Colonic mucosa (tissue), 4 donors: Measurements from ENCODE around the gene ASTN2. TPM values are rescaled to one million over a fixed set of nuclear protein-coding genes. Genes with fewer than 3 reads are reported as not detected.
"Not testable (repeated sequence)": the region's sequence is repeated elsewhere in the genome, so short reads cannot be mapped to it uniquely, and the experiment has no call there.

Experiments used
- DNase-seq: peaks from one replicate; pipeline ENCODE4 v3.0.0-alpha.2; 2020
- H3K27ac ChIP-seq: fragments of 200-600 bp; one replicate; pipeline ENCODE4 v1.8.0; 2021
- H3K27me3 ChIP-seq: fragments of 200-600 bp; one replicate; pipeline ENCODE4 v1.8.0; 2021
- H3K36me3 ChIP-seq: fragments of 200-600 bp; one replicate; pipeline ENCODE4 v1.8.0; 2021
- H3K4me1 ChIP-seq: fragments of 200-600 bp; one replicate; pipeline ENCODE4 v1.8.0; 2021; ENCODE audit warnings: mild to moderate bottlenecking
- H3K4me3 ChIP-seq: fragments of 200-600 bp; one replicate; pipeline ENCODE4 v1.8.0; 2021
- H3K9ac ChIP-seq, 2 donors: one replicate each; pipeline ENCODE4 v1.7.0; 2013; ENCODE audit warnings: control low read depth in 2 of 2, low read depth in 2 of 2, low read length in 2 of 2
- H3K9me3 ChIP-seq: fragments of 200-600 bp; one replicate; pipeline ENCODE4 v1.8.0; 2021
- intact Hi-C: fragments of 100-400 bp; cut with DNase I; formaldehyde crosslinking; loops from one replicate; pipeline ENCODE4 v1.14.1; 2022
- total RNA-seq, 2 donors: library from RNA; stranded (reverse); fragmentation: NEBNext Ultra II Directional in 1 of 2; extraction: Animal tissue kit (Norgen Biotek cat#: 25700) in 1 of 2; gene quantifications; one replicate each; pipeline ENCODE4 v1.2.1, GENCODE V29; 2021
- TF ChIP-seq, protein P1 (sequence below): fragments of 200-600 bp; IDR thresholded peaks from one replicate; pipeline ENCODE4 v1.8.0; 2022; ENCODE audit warnings: antibody characterized with exemption, mild to moderate bottlenecking
- donor health status: healthy.
- donor health status: DM: no; HTN: no; CAD: no.
- donor health status: DM: no; HTN: no; CAD: no.

Gene ASTN2
- total RNA-seq, 2 donors from 2014 or later, result 2.5 to 6.1 TPM

DNA sequence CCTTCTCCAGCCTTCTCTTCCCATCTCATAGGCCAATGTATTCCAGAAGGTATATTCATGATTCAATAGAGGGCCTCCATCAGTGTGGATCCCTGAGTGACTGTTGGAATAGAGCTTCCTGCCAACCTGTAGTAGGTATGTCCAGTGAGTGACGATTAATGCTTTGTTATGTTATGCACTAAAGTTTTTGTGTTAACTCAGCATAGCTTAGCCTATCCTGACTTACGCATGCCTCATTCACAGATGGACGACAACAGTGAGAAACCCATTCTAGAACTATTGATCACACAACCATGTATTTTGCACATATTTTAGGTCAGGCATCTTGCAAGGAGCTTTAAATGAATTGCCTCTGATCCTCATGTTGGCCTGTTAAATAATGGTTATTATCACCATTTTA is 953.2 kb downstream of the ASTN2 start:
- TF ChIP-seq, protein P1, sequence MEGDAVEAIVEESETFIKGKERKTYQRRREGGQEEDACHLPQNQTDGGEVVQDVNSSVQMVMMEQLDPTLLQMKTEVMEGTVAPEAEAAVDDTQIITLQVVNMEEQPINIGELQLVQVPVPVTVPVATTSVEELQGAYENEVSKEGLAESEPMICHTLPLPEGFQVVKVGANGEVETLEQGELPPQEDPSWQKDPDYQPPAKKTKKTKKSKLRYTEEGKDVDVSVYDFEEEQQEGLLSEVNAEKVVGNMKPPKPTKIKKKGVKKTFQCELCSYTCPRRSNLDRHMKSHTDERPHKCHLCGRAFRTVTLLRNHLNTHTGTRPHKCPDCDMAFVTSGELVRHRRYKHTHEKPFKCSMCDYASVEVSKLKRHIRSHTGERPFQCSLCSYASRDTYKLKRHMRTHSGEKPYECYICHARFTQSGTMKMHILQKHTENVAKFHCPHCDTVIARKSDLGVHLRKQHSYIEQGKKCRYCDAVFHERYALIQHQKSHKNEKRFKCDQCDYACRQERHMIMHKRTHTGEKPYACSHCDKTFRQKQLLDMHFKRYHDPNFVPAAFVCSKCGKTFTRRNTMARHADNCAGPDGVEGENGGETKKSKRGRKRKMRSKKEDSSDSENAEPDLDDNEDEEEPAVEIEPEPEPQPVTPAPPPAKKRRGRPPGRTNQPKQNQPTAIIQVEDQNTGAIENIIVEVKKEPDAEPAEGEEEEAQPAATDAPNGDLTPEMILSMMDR, result no peak
- no peak for DNase-seq
- Histone ChIP-seq H3K36me3 (no peaks in the 10 kb centered on the region), H3K4me3 (no peak overlapping the region), H3K4me1 (no peaks in the 10 kb centered on the region), H3K9me3 (no peaks in the 10 kb centered on the region), H3K9ac (no peak overlapping the region), H3K27me3 (no peaks in the 10 kb centered on the region), H3K27ac (no peak overlapping the region)
- intact Hi-C loops, result no loop called here

DNA sequence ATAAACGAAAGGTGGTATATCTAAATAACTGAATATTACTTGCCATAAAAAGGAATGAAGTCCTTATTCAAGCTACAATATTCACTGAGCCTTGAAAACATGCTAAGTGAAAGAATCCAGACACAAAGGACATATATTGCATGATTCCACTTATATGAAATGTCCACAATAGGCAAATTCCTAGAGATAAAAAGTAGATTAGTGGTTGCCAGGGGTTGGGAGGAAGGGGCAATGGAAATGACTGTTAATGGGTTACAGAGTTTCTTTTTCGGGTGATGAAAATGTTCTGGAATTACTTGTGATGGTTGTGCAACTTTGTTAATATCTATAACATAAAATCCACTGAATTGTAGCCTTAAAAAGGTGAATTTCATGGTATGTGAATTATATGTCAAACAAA is 954.8 kb downstream of the ASTN2 start:
- TF ChIP-seq, protein P1, result no peak
- Histone ChIP-seq H3K9me3 (no peaks in the 10 kb centered on the region), H3K27me3 (no peaks in the 10 kb centered on the region), H3K27ac (no peak overlapping the region), H3K9ac (no peak overlapping the region), H3K4me3 (no peak overlapping the region), H3K4me1 (no peaks in the 10 kb centered on the region), H3K36me3 (no peaks in the 10 kb centered on the region)
- intact Hi-C loops, result no loop called here
- no peak for DNase-seq

DNA sequence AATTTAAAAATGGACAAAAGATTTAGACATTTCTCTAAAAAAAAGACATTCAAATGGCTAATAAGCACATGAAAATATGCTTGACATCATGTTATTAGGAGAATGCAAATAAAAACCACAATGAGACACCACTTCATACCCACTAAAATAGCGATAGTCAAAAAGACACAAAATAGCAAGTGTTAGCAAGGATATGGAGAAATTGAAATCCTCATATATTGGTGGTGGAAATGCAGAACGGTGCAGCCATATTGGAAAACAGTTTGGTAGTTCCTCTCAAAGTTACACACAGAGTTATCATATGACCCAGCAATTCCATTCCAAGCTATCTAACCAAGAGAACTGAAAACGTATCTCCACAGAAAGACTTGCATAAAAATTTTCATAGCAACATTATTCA is 955.3 kb downstream of the ASTN2 start:
- TF ChIP-seq, protein P1, result no peak
- Histone ChIP-seq H3K4me1 (no peaks in the 10 kb centered on the region), H3K27me3 (no peaks in the 10 kb centered on the region), H3K9ac (no peak overlapping the region), H3K9me3 (no peaks in the 10 kb centered on the region), H3K36me3 (no peaks in the 10 kb centered on the region), H3K4me3 (no peak overlapping the region), H3K27ac (no peak overlapping the region)
- intact Hi-C loops, result no loop called here
- DNase-seq, result no peak

DNA sequence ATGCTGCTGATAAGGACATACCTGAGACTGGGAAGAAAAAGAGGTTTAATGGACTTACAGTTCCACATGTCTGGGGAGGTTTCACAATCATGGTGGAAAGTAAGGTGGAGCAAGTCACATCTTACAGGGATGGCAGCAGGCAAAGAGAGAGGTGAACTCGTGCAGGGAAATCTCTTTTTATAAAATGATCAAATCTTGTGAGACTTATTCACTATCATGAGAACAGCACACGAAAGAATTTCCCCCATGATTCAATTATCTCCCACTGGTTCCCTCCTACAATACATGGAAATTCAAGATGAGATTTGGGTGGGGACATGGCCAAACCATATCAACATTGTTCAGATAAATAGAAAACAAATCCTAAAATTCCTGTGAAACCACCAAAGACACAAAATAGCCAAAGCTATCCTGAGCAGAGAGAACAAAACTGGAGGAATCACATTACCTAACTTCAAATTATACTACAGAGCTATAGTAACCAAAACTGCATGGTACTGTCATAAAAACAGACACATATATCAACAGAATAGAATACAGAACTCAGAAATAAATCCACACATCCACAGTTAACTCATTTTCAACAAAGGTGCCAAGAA is 958.3 kb downstream of the ASTN2 start:
- H3K4me3 ChIP-seq, result no peak overlapping the region
- no peaks in the 10 kb centered on the region for H3K4me1 ChIP-seq
- H3K9me3 ChIP-seq, result no peaks in the 10 kb centered on the region
- H3K27me3 ChIP-seq, result no peaks in the 10 kb centered on the region
- TF ChIP-seq, protein P1, result no peak
- H3K9ac ChIP-seq, result no peak overlapping the region
- H3K27ac ChIP-seq, result no peak overlapping the region
- no peak for DNase-seq
- intact Hi-C loops, result no loop called here
- no peaks in the 10 kb centered on the region for H3K36me3 ChIP-seq

DNA sequence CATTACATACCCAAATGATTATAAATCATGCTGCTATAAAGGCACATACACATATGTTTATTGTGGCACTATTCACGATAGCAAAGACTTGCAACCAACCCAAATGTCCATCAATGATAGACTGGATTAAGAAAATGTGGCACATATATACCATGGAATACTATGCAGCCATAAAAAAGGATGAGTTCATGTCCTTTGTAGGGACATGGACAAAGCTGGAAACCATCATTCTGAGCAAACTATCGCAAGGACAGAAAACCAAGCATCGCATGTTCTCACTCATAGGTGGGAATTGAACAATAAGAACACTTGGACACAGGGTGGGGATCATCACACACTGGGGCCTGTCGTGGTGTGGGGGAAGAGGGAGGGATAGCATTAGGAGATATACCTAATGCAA is 960.3 kb downstream of the ASTN2 start:
- H3K36me3 ChIP-seq, H3K4me1 ChIP-seq, H3K27me3 ChIP-seq, H3K27ac ChIP-seq, DNase-seq, intact Hi-C loops, H3K9ac ChIP-seq, H3K4me3 ChIP-seq, H3K9me3 ChIP-seq: not testable (repeated sequence)

DNA sequence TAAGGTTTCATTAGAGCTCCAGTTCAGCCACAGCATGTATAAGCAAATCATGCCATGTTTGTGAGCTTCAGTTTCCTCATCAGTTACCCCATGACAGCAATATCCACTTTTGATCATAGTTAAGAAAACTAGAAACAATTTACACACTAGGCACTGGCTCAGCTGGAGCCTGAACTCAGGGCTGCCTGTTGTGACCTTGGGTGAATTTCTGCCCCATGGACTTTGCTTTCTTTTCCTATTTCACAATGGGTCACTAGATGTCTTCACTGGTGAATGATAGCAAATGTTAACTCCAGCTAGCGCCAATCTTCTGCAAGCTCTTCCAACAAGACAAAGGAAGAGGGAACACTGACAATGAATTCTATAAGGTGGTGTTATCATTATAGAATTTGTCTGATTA is 961.1 kb downstream of the ASTN2 start:
- intact Hi-C loops, result no loop called here
- H3K9ac ChIP-seq, result no peak overlapping the region
- no peaks in the 10 kb centered on the region for H3K36me3 ChIP-seq
- DNase-seq, result no peak
- no peaks in the 10 kb centered on the region for H3K27me3 ChIP-seq
- H3K9me3 ChIP-seq, result no peaks in the 10 kb centered on the region
- TF ChIP-seq, protein P1, result no peak
- no peak overlapping the region for H3K4me3 ChIP-seq
- H3K27ac ChIP-seq, result no peak overlapping the region
- no peaks in the 10 kb centered on the region for H3K4me1 ChIP-seq
